Suppressor macrophage (primary cell): ENCODE results near the gene RANBP1.

Source experiments
- DNase-seq, 4 experiments: peaks; one replicate each; pipeline ENCODE4 v3.0.0-alpha.2; 2020 to 2022

Gene RANBP1

DNA sequence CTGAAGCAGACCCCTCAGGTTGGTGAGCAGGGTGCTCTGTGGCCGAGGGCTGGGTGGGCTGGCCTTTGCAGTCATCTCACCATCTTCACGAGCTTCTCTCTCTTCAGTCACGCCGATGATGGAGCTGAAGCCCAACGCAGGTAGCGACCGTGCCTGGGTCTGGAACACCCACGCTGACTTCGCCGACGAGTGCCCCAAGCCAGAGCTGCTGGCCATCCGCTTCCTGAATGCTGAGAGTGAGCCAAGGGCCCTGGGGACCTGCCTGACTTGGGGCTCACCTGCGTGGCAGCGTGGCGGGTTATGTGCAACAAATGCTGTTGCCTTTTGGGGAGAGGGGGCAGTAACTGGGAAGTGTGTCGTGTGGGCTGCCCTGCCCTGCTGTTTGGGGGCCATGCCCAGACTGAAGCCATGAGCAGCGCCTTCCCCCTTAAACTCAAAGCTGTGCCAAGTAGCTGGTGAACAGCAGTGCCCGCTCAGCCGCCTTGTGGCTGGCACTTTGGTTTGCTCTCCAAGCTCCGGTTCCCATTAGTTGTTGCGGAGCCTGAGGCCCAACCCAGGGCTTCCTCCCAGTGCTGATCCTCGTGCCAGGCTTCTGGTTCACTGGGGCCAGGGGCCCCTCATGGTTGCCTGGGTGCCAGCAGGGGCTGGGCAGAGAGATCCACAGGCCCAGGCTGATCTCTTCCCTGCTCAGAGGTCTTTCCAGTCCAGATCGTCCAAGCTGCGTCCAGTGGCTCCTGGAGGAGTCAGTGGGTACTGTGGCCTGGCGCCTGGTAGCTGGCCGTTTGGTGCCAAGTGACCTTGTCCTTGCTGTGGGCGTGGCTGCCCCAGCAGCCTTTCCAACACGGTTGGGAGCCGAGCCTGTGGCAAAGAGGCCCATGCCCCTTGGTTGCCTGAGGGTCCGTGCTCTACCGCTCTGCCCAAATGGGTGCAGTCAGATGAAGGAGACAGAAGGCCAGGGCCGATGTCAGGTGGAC lies 9.6 kb downstream of the RANBP1 start:
- no peak for DNase-seq

DNA sequence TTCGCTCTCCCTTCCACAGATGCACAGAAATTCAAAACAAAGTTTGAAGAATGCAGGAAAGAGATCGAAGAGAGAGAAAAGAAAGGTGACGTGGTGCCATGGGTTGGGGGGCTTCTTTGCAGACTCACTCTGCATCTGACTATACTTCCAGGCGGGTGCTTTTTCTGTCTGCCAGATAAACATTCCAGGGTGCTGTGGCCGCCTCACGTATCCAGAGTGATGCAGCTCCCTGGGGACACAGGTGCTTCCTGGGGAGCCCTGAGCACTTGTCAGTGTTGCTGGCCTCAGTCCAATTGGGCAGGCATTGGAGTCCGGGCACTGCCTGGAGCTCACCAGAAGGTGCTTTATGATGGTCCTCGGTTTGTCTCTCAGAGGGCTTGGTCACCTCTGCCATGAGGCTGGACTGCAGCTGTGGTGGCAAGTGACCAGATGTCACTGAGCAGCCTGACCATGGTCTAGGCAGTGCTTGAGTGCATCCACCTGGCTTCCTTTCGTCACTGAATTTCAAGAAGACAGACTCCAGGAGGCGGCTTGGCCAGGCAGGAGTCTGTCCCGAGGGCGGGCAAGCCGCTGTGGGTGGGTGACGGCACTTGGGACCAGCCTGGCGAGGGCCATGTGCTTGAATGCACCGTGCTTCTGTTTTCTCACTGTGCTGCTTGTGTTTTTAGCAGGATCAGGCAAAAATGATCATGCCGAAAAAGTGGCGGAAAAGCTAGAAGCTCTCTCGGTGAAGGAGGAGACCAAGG lies 10.6 kb downstream of the RANBP1 start:
- DNase-seq, result no peak

DNA sequence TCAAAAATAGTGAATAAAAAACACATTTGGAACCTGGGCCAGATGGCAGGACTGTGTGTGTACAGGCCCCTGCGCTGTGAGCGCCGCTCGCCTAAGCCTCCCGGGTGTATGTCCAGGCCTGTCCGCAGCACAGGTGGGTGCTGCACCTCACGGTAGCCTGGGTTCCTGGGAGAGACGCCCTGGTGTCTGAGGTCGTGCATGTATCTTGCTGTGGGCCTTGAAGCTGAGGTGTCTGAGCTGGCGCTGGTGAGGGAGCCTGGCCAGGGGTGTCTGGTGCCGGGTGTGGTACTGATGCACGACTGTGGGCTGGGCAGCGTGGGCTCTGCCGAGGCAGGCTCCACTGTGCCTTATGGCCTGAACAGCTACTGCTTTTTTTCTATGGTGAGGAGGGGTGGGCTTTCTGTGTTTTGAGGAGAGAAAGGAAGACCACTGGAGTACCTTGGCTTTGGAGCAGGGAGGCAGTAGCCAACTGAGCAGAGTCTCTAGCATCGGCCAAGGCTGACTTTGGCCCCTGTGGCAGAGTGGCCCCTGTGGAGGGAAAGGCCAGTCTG lies 11.5 kb downstream of the RANBP1 start:
- DNase-seq, result no peak

DNA sequence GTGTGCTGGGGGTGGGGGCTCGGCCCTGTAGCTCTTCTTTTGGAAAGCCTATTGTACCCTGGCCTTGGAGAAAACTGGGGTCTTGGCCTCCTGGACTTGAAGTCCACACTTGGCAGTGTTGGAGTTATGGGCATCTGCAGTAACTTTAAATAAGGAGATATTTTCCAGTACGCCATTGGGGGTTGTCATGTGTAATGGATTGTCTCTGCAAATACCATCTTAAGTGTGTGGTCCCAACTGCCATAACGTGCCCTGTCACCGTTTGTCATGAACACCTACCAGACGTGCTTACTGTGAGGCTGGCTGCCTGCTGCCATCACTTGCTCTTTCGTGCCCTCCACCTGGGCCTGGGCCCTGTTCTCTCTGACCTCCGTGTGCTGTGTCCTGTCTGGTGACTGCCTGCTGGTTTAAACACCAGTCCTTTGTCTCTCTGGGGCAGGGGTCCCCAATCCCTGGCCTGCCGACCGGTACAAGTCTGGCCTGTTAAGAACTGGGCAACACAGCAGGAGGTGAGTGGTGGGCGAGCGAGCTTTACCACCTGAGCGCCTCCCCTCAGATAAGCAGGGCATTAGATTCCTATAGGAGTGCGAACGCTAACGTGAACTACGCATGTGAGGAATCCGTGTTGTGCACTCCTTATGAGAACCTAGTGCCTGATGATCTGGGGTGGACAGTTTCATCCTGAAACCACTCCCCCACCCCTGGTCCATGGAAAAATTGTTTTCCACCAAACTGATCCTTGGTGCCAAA lies 12.1 kb downstream of the RANBP1 start:
- DNase-seq, result no peak

DNA sequence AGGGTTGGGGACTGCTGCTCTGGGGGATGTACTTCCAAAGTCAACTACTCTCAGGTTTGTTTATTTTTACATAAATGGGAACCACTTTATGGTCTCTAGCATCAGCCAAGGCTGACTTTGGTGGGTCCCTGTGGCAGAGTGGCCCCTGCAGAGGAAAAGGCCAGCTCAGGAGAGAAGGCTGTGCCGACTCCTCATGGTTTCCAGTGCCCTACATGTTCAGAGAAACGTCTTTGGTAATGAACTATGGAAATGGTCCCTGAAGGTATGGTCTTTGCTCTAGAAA lies 12.7 kb downstream of the RANBP1 start:
- no peak for DNase-seq

DNA sequence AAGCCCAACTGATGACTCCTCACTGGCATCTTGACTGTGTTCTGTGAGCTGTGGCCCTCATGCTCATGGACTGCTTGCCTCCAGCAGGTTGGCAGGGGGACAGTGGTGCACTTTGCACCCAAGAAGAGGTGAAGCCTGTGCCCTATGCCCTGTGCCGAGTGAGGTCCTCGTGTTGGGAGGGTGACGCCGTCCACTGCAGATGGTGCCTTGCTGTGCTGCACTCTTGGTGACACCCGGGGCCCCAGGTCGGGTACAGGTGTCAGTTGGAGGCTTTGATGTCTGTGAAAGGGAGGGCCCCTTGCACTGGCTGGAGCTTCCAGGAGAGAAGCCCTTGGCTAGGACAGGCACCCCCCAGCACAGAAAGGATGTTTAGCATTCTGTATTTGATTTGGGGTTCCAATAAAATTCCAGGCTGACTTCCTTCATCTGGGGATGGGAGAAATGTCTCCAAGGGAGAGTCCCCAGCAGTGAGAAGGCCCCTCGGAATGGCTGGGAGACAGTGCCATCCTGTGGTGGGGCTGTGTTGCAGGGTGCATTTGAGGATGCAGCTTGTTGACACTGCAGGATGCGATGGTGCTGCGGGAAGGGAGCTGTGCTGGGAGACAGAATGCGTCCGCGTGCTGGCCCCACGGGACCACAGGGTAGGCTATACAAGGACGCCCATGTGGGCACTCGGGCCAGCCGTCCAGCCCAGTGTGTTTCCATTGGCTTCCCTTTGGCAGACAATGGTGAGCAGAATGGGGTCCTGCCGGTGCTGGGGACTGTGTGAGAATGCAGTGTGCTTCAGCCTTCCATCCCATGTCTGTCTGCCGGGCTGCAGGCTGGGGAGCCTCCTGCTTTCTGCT lies 13.2 kb downstream of the RANBP1 start:
- peak in 3 of 4 experiments; percentile 40 to 47 (median 41) for DNase-seq

DNA sequence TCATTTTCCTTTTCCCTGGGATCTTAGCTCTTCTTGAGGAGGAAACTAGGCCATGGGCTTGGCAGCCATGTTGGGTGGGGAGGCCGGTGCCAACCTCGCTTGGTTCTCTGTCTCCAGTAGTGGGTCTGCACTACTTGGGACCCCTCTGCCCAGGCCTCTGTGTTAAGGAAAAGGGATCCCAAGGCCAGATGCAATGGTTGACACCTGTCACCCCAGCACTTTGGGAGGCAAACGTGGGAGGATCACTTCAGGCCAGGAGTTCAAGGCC lies 13.8 kb downstream of the RANBP1 start:
- no peak for DNase-seq

DNA sequence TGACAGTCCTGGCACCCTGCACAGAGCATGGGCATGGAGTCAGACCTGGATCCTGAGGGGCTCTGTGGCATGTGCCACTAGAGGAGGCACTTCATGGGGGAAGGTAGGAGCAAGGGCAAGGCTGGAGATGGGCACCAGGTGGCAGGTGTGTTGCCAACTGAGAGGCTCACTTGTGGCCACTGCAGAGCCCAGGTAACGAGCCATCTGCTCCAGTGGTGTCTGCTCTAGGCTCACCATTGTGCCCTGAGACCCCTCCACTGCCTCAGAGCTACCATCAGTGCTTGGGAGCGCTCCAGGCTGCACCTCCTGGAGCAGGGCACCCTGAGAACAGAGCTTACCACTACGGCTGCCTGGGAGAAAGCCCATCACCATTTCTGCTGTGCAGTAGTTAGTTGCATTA lies 14.4 kb downstream of the RANBP1 start:
- DNase-seq, result no peak

DNA sequence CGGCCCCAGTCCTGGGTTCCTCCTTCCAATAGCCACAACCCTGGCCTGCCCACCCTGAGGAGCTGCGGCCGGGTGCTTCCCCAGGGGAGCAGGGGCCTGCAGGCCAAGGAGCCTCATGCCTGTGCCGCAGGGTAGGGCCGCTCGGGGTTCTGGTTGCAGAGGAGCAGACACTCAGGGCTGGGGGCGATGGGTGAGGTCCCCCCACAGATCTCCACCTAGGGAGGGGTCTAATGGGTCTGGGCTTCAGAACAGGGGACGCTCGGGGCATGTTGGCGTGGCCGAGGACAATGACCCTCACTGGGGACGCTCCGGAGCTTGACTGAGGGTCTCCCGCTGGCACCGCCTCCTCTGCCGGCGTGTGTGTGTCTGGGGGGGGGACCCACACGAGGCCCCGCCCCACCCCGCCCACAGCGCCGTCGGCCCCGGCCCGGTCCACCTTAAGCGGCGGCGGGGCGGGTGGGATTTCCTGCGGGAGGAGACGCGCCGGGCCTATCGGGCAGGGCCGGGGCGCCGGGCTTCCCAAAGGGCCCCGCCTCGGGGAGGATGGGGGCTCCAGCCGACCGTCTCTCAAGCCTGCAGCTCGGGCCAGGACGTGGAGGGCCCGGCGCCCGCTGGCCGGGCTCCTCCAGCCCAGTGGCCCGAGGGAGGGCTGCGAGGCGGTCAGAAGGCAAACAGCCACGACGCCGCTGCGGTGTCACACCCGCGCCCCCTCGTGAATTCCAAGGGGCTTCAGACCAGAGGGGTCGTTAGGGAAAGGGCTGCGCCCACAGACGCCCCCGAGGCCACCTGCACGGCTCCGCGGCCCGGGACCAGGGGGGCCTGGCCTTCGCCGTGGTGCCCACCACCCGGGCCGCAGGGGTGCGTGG lies 15.1 kb downstream of the RANBP1 start:
- DNase-seq, result peak; percentile 75 to 94 (median 84)

DNA sequence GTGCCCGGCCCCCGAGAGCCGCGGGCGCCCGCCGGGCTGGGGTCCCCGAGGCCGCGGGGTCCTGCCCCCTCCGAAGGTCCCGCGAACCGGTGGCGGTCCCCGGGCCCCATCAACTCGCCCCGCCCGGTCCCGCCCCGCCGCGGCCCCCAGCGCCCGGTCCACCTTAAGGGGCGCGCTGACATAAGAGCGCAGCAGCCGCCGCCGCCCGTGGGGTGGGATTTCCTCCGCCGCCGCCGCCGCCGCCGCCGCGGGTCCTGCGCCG lies 15.6 kb downstream of the RANBP1 start, which contains the start of gene ZDHHC8:
ZDHHC8 (plus strand) TSS at position 208 of the 262 bp plus-strand sequence. CDS start 144 bp downstream, outside the sequence.
- DNase-seq, result peak; percentile 20 to 75 (median 52)

DNA sequence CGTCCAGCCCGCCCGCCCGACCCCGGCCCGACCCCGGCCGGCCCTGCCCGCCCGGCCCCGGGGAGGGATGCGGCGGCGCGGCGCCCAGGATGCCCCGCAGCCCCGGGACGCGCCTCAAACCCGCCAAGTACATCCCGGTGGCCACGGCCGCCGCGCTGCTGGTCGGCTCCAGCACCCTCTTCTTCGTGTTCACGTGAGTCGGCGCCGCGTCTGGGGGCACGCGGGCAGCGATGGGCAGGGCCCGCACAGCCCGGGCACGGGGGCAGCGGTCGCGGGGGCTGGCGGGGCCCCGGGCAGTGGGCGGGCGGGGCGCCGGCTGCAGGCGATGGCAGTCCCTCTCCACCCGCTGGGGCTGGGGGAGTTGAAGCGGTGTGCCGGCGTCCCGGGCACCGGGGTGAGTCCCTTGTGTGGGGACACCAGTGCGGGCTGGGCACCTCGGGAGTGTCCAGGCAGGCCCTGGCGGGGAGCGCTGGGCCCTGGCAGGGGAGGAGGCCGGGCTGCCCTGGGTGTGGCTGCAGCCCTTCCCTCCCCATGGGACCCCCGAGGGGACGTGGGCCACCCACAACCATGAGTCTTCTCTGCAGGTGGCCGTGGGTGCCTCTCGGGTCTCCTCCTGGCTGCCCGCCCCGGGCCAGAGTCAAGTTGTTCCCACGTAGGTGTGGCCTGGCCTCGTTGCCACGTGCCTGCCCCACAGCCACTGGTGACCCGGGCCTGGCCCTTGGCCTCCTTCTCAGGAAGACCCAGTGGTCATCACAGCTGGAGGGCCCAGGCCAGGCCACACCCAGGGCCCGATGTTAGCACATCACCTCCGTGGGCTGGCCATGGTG lies 16.2 kb downstream of the RANBP1 start:
- DNase-seq, result peak; percentile 37 to 75 (median 64)

DNA sequence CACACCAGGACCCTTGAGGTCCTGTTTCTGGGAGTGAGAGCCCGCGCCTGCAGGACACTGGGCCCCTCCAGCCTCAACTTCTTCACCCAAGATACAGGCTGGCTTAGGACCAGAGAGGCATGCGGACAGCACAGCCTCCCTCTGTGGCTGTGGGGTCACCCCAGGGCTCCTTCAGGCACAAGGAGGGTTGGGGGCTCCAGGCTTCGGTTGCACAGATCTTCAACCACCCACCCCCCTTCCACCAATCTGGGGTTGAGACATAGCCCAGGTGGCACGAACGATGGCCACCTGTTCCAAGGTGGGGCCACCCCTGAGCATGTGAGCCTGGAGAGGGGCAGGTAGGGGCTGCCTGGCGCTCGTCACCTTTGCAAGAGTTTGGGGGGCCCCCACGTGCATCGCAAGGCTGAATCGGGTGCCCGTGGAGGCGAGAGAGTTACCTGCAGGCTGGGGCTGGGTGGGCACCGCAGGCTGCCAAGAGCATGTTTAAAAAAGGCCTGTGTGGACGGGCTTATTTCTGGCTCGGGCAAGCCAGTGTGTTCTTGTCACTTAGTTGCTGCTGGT lies 16.9 kb downstream of the RANBP1 start:
- DNase-seq, result no peak

DNA sequence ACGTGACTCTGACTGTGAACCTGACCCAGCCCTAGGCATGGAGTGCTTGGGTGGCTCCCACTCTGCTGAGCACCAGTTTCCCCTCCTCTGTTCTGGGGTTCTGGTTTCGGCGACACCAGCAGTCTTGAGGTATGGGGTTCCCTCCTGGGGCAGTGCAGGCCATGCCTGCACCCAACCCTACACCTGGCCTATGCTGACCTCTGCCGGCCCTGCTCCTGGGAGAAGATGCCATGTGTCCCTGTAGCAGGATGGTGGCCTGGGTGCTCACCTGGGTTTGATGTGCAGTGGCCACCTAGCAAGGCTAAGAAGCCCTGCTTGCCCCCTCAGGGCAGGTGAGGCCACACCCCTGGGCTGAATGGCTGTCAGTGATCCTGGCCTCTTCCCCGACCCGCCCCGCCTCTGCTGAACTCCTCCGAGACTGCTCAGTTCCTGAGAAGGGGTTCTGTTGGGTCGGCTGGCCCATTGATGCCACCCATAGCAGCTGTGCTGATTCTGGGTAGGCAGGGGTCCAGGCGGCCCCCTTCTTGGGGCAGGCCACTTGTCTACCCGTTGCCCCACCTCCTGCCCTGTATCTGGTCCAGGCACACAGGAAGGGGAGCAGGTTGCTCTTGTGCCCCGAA lies 18.1 kb downstream of the RANBP1 start:
- DNase-seq, result no peak

DNA sequence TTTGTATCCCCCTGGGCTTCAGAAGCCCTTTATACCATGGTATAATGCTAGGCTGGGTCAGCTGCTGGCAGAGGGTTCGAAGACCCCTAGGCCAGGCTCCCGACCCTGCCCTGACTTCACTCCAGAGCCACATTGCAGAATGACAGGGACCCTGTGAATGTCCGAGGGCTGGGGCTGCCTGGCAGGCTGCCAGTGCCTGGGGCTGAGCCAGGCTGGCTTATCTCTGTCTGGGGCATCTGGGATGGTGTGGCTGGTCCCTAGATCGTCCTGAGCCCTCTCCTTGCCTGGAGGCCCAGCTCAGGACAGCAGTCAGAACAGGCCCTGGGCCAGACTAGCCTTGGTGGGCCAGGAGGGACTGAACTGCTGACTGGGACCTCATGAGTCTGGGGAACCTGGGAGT lies 19.4 kb downstream of the RANBP1 start:
- DNase-seq, result no peak

DNA sequence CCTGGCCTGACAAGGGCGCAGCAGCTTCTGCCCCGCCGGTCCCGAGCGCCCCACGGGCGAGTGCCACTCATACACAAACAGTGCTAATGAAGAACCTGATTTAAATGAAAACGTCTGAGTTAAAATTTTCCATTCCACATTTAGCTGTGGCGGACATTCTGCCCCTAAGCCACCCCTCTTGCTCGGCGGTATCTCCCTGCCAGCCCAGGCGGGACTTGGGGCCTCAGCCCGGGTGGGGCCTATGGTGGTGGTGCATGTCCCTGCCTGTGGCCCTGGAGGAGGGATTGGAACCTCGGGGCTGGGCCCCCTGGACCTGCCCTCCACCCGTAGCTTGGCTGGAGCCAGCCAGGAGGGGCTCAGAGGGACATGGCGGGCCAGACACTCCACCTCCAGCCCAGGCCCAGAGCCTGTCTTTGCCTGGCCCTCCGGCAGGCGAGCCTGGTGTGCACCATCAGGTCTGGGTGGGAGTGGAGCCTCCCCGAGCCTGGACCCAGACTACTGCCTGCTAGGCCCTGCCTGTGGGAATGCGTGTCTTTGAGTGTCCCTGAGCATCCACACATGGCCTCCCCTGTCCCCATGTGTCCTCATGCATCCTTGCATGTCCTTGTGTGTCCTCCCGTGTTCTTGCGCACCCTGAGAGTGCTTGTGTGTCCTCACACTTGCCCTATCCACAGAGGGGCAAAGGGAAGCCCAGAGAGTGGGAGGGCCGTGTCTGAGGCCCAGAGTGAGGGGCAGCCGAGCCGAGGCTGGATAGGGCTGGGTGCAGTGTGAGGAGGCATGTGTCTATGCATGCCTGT lies 20.1 kb downstream of the RANBP1 start:
- no peak for DNase-seq

DNA sequence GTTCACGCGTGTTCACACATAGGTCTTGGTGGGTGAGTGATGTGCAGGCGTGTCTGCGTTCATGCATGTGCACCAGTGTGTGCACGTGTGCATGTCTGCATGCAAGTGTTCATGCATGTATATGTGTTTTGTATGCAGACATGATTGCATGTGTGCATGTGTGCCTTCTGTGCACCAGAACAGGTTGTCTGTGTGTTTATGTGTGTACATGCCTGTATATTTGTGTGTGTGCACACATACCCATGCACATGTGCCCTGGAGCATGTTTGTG lies 20.6 kb downstream of the RANBP1 start:
- no peak for DNase-seq

DNA sequence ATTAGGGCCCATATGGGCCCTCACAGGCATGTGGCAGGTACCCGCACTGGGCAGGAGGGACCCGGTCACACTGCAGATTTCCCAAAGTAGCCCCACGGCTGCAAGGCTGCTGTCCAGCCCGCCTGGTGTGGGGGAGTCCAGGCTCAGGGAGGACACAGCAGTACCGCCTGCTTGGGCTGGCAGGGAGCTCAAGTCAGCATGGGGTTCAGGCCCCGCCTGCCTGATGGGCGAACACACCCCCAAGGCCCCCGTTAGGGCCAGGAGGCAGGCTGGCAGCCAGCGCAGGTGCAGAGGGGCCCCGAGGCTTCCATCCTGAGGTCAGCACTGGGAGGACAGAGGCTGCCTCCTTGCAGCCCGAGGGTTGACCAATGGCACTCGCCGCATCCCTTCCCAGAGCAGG lies 21.2 kb downstream of the RANBP1 start:
- DNase-seq, result no peak

DNA sequence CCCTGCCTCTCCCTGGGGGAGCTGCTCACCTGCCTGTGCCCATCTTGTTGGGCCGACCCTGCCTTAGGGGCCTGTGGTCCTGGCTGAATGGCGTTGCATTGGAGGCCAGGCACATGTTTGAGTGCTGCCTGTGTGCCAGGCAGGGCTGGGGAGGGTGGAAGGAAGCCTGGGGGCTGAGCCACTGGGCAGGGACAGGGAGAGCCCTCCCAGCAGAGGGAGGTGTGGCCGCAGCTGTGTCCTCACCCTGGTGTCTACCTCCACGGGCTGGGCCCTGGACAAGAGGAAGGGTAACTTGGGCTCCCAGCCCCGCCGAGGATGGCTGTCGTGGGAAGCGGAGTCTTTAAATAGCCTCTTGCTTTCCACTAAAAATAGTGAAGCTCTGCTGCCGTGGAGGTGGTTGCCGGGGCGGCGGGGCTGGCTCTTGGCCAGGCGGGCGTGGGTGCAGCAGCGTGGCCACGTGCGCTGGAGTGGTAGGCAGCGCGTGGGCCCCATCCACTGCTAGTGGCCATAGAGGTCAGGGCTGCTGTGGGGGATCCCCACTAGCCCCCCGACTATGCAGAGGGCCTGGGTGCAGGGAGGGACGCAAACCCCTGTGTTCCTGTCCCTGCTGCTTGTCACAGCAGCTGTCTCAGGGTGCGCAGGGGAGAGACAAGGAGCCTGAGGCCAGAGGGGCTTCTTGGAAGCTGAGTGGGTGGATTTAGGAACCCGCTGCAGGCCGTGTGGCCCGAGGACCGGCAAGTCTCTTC lies 21.9 kb downstream of the RANBP1 start:
- DNase-seq, result peak; percentile 26 to 70 (median 54)
